ENCODE data around the gene ASGR2.
"Not testable (repeated sequence)": the region's sequence is repeated elsewhere in the genome, so short reads cannot be mapped to it uniquely, and the experiment has no call there.

Gene ASGR2, protein sequence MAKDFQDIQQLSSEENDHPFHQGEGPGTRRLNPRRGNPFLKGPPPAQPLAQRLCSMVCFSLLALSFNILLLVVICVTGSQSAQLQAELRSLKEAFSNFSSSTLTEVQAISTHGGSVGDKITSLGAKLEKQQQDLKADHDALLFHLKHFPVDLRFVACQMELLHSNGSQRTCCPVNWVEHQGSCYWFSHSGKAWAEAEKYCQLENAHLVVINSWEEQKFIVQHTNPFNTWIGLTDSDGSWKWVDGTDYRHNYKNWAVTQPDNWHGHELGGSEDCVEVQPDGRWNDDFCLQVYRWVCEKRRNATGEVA

DNA sequence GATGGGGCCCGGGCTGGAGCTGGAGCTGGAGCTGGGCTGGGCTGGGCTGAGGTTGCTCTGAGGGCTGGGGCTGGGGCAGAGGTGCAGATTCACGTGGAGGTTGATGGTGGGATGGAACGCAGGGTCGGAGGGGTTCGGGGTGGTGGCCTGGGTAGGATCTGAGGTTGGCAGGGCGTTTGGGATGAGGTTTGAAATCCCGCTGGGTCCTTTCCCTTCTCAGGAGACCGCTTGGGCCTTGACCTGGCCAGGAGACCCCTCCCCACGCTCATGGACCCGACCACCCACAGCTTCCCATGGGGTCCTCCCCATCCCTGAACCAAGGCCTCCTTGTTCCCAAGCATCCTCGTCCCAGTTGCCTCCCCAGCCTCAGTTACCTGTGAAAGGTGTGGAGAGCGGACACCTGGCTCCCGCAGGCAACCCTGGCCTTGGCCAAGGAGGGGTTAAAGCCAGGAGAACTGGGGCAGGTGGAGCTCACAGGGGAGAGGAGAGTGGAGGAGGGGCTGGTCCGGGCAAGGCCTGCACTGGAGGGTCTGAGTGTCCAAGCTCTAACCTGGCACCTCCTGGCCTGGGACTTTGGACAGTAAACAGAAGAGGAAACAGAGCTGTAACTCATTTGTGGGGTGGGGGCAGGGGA, at the start of gene ASGR2:
ASGR2 (minus strand) TSS at position 582 of the 634 bp plus-strand sequence. CDS start 582 bp downstream, outside the sequence.
- no peak for FAIRE-seq

DNA sequence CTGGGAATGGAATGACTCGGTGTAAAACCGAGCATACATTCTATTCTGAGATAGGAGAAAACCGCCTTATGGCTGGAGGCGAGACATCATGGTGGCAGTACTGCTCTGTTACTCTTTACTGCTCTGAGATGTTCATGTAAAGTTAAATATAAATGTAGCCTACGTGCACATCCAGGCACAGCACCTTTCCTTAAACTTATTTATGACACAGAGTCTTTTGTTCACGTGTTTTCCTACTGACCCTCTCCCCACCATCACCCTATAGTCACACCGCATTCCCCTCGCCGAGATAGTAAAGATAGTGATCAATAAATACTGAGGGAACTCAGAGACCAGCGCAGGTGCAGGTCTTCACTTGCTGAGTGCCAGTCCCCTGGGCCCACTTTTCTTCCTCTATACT, 44.9 kb upstream of the ASGR2 start:
- FAIRE-seq, result not testable (repeated sequence)

DNA sequence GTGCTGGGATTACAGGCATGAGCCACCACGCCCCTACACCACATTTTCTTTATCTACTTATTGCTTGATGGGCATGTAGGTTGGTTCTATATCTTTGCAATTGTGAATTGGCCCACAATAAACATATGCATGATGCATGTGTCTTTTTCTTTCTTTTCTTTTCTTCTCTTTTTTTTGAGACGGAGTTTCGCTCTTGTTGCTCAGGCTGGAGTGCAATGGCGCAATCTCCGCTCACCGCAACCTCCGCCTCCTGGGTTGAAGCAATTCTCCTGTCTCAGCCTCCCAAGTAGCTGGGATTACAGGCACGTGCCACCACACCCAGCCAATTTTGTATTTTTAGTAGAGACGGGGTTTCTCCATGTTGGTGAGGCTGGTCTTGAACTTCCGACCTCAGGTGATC, 43.8 kb upstream of the ASGR2 start:
- not testable (repeated sequence) for FAIRE-seq

DNA sequence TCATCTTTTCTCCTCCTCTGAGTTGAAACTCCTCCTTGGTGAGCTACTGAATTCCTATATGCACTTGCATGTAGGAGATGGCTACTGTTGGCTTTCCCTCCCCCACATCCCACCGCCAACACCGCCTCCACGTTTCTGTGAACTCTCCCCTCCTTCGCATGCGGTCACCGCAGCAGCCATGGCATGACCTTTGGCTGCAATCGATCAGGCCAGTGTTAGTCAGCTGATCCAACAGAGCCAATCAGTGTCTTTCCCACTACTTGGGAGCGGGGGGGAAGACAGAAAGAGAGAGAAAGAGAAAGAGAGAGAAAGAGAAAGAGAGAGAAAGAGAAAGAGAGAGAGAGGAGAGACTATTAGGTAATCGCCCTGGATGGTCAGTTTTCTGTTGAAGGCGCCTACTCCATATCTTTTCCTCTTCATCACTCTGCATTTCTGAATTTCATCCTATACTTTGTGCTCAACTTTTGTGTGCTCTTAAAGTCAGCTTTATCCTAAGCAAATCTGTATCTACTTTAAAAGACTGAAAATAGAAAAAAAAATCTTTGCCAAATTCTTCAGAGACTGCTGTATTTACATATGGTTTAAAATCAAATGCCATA, 41.8 kb upstream of the ASGR2 start:
- no peak for FAIRE-seq

DNA sequence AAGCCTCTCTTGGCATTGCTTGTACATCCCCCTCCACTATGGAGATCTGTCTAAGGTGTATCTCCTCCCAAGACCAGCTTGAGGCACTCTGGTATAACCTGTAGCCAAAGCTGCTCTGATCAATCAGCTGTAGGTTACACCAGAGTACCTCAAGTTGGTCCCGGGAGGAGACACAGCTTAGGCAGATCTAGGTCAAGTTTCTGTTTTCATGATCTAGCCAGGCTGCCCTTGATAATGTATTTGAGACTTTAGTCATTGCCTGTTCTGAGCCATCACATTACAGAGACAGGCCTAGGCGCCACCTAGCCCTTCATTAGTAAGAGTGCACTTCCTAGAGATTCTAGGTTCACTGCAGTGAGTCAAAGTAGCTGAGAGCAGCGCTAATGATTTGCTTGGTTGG, 33.1 kb upstream of the ASGR2 start:
- no peak for FAIRE-seq

DNA sequence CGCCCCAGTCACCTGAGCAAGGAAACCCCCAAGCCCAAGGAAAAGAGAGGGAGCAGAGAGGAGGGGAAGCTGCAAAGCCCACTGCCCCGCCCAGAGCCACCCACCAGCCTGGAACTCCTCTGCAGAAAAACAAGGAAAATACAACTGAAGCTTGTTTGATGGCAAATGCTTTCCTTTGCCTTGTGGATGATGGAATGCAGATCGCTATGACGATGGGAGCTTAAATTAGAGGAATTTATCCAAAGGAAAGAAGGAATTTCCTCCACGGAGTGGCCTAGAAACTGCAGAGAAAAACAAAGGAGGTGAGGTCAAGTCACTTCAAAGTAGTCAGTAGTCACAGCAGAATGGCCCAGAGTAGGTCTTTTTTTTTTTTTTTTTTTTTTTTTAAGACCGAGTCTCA, 31.5 kb upstream of the ASGR2 start:
- FAIRE-seq, result no peak

DNA sequence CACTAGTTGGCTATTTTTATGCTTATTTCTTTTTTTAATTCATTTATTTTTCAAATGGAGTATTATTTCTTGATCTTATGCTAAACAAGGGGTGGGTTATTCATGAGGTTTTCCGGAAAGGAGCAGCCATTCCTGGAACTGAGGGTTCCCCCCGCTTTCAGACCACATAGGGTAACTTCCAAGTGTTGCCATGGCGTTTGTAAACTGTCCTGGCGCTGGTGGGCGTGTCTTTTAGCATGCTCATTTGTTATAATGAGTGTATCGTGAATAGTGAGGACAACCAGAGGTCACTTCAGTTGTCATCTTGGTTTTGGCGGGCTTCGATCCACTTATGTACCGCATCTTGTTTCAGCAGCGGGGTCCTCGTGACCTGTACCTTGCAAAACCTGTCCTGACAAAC, 29.6 kb upstream of the ASGR2 start:
- no peak for FAIRE-seq

DNA sequence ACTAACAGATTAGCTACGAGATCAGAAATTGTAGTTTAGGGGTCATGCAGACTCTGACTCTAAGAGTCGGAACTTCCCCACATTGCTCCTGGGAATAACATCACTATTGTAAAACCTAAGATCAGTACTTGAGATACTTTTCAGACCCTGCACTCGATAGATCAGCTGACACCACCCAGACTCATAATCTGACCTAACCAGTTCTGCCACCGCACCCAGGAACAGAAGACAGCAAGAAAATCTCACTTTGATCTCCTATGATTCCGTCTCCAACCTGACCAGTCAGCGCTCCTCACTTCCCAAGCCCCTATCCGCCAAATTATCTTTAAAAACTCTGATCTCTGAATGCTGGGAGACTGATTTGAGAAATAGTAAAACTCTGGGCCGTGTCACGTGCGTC, 27.2 kb upstream of the ASGR2 start:
- FAIRE-seq, result no peak

DNA sequence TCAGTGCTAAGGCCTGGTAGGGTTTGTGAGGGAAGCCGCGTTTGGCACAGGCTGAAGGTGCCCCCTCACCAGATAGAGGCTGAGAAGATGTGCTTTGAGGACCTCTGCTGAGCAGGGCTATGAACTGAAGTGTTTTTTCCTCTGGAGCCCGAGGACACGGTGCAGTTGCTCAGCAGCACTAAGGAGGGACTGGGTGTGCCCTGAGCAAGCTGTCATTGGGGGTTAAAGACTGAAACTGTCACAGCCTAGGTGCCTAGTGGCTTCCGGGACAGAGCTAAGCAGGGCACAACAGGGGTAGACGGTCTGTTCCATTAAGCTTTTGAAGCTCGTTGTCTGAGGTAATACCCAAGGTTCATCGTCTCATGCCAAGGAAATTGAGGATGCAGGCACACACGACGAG, 24.8 kb upstream of the ASGR2 start:
- FAIRE-seq, result no peak

DNA sequence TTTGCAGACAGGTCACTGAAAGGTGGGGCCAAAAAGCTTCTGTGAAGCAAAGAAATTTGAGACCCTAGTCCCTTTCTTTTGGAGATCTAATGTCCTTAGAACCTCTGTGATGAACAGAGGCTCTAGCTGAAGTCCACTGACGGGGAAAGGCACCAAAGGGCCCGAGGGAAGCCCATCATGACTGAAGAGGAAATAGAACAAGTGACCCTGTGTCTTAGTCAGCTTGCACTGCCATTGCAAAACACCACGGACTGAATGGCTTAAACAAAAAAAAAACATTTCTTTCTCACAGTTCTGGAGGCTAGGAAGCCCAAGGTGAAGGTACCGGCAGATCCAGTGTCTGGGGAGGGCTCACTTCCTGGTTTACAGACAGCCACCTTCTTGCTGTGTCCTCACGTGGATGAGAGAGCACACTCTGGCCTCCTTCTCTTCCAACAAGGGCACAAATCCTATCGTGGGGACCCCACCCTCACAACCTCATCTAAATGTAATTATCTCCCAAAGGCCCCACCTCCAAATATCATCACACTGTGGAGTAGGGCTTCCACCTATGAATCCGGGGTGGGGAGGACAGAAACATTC, 24.3 kb upstream of the ASGR2 start:
- FAIRE-seq, result no peak

DNA sequence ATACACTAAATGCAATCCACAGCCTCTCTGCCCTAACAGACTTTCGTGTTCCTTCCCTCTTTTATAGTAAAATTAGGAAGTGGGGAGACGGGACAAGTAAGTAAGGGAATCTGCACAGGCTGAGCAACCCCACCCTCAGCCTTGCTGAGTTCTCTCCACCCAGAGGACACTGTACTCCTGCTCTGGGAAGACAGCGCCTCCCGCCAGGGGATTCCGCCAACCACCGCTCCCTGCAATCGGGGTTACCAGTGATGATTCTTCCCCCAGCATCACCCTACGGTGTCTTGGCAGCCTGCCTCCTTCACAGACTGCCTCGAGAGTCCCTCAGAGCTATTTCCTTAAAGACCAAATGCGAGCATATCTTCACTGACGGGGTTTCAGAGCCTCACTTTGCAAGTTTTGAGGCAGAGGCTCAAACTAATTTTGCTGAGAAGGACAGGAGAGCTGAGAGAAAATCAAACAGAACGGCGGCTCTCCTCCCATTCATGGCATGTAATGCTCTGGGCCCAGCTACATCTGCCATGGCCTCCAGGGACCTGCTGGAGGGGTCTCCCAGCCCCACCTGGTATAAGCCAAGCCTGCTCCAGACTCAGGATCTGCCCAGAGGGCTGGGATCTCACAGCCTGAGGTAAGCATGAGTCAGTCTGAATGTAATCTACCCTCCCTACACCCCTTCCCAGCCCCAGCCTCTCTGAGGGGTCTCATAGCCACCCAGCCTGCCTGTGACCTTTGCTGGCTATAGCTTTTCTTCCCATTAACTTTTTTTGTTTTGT, 22.7 kb upstream of the ASGR2 start:
- no peak for FAIRE-seq

DNA sequence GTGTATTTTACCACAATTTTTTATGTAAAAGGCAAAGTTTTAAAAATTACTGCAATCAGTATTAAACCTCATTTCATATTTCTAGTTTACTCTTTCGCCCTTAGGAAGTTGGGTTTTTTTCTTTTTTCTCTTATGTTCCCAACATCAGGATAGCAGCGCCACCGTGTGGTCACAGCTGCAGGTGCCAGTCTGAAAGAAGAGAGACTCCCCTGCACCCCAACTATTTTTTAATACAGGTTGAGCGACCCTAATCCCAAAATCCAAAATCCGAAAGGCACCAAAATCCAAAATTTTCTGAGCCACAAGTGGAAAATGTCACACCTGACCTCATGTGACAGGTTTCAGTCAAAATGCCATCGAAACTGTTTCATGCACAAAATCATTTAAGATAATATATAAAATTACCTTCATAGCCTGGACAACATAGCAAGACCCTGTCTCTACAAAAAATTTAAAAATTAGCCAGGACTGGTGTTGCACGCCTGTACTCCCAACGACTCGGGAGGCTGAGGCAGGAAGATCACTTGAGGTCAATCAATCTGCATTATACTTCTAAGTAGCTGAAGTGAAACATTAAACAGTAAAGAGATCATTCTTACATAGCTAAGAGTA, 21.8 kb upstream of the ASGR2 start:
- FAIRE-seq, result peak; percentile 93

DNA sequence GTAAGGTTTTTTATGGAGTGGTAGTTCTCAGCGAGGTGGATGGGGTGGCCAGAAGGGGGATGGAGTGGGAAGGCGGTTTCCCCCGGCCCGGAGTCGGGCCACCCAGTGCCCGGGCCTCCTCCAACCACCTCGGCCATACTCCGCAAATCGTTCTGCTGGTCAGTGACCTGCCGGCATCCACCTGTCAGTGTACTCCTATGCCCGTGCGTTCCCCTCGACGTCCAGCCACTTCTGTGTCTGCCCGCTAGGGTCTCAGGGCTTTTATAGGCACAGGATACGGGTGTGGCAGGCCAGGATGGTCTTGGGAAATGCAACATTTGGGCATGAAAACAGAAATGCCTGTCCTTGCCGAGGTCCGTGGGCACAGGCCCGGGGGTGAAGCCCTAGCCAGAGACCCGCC, 19.3 kb upstream of the ASGR2 start:
- no peak for FAIRE-seq

DNA sequence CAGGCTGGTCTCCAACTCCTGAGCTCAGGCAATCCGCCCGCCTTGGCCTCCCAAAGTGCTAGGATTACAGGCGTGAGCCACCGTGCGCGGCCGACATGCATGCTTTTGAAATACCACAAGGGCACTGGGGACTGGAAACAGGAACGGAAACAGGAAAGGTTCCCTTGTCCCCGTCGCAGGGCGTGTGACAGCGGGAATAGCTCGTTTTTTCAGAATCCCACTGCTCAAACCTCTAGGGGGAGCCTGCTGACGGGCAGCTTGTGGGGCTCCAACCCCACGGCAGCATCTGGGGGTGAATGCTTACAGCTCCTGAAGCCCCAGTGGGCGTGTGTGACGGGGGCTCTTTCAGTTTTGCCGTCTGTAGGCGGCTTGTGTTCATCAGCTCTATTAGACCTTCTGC, 18.8 kb upstream of the ASGR2 start:
- no peak for FAIRE-seq

DNA sequence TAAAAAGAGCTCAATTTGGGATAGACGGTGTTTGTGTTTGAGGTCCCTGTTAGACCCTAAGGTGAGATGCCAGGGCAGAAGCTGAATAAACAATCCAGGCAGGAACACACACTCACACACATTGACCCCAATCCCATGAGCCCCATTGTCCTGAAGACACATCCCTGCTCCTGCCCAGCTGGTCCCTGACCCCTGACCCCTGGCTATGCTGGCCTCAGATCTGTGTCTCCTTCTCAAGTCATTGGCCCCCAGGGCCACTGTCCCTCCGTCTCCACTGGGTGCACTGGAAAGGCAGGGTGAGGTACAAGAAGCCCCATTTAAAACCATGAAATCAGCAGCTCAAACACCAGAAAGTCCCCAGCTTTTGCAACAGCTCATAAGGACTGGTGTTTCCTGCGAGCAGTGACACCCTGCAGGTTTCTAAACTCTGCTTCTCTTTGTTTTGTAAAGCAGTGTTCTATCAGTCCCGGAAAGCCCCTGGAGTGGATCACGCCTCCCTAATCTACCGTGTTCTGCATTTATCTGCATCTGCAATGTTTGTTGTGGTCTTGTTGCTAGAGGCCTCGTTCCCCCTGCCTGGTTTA, 18.0 kb upstream of the ASGR2 start:
- FAIRE-seq, result no peak

DNA sequence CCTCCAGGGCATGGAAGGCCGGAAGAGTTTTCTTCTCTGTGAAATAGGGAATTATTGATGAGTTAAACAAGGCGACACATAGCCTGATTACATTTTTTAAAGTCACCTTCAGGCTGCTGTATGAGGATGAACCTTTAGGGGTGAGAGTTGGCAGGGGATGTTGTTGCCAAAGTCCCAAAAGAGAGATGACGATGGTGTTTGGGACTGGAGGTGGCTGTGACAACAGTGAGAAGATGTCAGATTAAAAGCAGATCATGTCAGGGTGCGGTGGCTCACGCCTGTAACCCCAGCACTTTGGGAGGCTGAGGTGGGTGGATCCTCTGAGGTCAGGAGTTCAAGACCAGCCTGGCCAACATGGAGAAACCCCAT, 16.8 kb upstream of the ASGR2 start:
- no peak for FAIRE-seq

DNA sequence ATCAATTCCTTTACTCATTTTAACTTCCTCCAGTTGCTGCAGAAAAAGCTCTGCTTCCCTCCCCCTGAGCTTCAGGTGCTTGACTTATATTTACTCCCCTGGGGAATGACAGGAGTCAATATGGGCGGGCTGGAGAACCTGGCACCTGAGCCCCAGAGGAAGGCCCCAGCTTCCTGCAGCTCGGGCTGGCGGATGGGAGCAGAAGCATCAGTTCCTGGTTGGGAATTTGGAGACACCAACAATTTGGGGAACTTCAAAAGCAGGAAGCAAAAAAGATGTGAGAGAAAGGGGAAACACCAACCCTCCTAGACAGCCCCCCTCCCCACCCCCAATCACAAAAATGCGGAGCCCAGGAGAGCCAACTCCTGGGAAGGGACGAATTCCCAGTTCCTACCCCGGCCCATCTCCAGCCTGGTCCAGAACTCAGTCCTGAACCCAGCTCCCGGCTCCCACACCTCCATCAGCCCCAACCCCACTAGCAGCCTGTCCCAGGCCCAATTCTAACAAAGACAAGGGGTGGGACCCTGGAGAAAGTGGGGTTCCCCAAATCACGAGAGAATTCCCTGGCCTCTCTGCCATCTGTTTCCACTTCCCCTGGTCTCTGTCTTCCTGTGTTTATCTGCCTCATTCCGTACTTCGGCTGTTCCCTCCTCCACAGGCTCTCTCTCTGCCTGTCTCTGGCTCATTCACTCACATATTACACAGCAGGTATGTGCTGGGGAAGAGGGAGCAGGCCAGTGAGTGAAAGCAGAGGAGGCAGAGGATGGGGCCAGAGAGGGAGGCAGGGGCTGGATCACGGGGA, 16.2 kb upstream of the ASGR2 start:
- no peak for FAIRE-seq

DNA sequence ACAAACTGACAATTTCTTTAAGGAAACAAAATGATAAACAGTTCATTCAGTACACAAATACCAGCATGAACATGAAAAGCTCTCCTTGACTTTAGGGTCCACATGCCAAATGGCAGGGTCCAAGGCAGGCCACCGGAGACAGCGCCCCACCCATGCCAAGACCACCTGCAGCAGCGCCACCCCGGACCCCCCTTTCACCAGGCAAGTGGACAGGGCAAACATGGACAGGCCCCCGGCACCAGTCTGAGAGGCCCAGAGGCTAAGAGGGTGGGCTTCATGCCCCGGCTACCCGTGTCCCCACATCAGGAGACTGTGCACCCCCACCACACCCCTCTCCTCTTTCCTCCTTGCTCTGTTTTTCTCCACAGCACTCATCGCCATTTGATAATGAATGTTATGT, 14.7 kb upstream of the ASGR2 start:
- no peak for FAIRE-seq

DNA sequence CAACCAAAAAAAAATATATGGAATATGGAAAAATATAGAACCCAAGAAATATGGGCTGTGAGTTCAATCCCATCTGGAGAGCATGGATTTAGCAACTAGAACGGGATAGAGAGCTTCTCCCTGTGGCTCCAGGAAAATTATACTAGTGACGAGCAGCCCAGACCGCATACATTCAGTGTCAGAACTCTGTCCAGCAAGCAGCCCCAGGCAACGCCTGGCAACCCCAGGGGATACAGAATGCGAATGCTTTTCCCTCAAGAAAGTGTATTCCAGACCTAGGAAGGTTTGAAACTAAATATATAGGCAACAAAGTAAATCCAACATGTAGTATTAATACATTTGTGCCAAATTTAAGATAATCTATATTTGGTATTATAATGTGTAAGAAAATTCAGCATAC, 13.5 kb upstream of the ASGR2 start:
- no peak for FAIRE-seq

DNA sequence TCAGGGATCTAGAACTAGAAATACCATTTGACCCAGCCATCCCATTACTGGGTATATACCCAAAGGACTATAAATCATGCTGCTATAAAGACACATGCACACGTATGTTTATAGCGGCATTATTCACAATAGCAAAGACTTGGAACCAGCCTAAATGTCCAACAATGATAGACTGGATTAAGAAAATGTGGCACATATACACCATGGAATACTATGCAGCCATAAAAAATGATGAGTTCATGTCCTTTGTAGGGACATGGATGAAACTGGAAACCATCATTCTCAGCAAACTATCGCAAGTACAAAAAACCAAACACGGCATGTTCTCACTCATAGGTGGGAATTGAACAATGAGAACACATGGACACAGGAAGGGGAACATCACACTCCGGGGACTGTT, 12.9 kb upstream of the ASGR2 start:
- not testable (repeated sequence) for FAIRE-seq

DNA sequence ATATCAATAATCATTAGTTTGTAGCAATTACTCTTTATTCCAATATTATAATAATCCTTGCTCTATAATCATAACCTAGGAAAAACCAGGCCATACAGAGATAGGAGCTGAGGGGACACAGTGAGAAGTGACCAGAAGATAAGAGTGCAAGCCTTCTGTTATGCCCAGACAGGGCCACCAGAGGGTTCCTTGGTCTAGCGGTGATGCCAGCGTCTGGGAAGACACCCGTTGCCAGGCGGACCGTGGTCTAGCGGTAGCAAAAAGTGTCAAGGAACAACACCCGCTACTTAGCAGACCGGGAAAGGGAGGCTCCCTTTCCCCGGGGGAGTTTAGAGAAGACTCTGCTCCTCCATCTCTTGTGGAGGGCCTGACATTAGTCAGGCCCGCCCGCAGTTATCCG, 11.8 kb upstream of the ASGR2 start:
- not testable (repeated sequence) for FAIRE-seq

DNA sequence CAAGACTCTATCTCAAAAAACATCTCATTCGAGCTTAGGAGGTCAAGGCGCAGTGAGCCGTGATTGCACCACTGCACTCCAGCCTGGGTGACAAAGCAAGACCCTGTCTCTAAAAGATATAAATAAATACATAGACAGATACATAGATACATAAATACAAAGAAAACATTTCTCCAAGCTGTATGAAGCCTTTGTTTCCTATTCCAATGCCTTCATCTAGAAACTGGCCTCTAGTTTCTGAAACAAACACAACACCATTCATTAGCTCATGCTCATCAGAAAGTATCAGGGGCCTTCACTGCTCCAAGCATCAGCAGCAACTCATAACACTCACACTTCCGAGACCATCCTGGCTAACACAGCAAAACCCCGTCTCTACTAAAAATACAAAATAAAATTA, 10.3 kb upstream of the ASGR2 start:
- FAIRE-seq, result no peak
